Activated CD4-positive, alpha-beta T cell treated with anti-CD3 and anti-CD28 coated beads for 24 hours (primary cell): ENCODE measurements around the gene MTX2.
"Not testable (repeated sequence)": the region's sequence is repeated elsewhere in the genome, so short reads cannot be mapped to it uniquely, and the experiment has no call there.

ENCODE experiments used
- DNase-seq, 2 donors: peaks; one replicate each; pipeline ENCODE4 v3.0.0-alpha.2; 2020; ENCODE audit warnings: low read depth in 2 of 2

The MTX2 gene

DNA sequence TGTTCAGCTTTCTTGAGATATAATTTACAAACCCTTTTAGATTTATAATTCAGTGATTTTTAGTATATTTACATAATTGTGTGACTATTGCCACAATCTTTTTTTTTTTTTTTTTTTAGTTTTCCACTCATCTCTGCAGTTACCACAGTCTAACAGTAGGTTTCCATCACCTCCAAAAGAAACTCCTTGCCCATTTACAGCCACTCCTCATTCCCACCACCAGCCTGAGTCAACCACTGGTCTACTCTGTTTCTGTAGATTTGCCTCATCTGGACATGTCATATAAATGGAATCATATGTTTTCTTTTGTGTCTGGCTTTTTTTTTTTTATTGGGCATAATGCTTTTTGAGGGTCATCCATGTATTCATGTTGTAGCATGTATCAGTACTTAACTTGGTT lies 16.1 kb downstream of the MTX2 start:
- DNase-seq = no peak

DNA sequence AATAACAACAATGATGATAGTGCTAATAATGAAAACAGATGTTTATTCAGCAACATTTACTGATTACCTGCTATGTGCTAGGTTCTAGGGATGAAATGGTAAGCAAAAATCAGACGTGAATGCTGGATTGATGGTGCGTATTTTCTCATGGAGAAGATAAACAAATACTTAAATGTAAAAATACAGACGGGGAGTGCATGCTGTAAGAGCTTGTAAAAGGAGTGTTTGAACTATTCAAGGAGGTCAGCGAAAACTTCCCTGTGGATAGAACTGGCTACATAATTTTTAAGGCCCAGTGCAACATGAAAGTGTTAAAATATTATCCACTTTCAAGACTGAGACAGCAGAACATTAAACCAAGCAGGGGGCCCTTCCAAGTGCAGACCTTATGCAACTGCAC lies 22.1 kb downstream of the MTX2 start:
- DNase-seq = no peak

DNA sequence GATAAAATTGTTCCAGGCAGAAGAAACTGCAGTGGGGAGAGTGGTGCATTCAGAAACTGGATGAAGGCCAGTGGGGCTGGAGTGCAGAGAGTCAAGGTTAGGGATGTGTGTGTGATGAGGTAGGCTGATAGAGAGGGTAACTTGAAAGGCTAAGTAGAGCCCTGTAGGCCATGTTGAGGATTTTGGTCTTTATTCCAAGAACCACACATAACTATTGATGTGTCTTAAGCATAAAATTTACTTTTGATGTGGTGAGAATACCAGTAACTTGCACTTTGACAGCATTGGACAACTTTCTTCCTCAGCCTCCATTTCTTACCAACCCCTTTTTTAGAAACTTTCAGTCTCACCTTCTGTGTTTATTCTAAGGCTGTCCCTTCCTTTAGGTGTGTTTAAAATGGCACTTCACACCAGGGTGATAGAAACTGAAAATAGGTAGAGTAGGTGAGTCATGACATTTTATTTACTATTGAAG lies 22.6 kb downstream of the MTX2 start:
- DNase-seq = no peak

DNA sequence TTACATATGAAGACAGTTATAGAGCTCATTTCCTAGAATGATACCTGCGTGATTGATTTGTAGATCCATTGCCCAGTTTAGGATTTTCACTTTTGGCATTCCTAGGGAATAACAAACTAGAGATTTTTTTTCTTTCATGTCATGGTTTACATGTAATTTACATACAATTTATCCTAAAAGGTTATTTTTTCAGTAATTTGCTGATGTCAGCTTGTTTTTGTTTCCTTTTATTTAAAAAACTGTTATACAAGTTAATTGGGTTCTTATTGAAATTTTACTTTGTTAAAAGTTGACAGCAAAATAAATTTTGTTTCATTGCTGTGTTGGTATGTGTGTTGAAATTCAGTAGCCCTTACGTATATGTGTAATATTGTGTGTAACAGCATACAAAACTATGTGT lies 23.4 kb downstream of the MTX2 start:
- DNase-seq = no peak

DNA sequence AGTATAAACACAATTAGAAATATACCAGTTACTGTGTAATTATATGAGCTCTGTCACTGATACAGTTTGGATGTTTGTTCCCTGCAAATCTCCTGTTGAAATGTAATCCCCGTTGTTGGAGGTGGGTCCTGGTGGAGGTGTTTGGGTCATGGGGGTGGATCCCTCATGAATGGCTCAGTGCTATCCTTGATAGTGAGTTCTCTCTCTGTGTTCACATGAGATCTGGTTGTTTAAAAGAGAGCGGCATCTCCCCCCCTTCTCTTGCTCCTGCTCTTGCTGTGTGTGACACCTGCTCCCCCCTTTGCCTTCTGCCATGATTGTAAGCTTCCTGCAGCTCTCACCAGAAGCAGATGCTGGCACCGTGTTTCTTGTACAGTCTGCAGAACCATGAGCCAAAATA lies 24.1 kb downstream of the MTX2 start:
- no peak for DNase-seq

DNA sequence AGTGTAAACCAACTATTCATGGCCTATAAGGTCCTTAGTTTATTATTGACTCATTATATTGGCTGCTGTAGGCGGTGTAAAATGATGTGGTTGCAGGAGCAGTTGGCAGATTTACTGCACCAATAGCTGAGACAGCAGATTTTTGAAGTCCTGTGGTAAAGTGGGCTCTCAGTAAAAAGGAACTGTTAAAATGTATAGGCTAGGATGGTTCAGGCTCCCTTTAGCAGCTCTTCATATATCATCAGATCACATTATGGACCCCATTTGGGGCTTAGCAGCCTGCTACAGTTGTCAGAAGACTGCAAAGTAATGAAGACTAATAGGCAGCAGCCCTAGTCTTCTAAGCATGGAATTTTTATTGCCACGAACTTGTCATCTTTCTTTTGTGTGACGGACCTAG lies 27.8 kb downstream of the MTX2 start:
- no peak for DNase-seq

DNA sequence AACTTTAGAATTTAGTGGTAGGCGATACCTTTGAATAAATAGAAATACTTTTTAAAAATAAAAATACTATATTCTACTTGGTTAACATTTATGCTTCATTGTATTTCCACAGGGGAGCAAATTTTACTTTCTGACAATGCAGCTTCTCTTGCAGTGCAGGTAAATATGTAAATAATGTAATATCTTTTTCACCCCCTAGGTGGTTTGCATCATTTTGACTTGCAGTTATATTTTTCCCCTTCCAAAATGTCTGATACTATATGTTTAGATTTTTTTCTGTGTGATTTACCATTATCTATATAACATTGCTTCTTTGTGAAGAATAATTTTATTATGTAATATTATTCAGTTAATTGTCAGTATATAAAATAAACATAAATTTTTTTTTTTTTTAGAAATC lies 28.5 kb downstream of the MTX2 start:
- no peak for DNase-seq

DNA sequence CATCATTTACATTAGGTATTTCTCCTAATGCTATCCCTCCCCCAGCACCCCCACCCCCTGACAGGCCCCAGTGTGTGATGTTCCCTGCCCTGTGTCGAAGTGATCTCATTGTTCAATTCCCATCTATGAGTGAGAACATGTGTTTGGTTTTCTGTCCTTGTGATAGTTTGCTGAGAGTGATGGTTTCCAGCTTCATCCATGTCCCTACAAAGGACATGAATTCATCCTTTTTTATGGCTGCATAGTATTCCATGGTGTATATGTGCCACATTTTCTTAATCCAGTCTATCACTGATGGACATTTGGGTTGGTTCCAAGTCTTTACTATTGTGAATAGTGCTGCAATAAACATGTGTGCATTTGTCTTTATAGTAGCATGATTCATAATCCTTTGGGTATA lies 36.8 kb downstream of the MTX2 start:
- not testable (repeated sequence) for DNase-seq

DNA sequence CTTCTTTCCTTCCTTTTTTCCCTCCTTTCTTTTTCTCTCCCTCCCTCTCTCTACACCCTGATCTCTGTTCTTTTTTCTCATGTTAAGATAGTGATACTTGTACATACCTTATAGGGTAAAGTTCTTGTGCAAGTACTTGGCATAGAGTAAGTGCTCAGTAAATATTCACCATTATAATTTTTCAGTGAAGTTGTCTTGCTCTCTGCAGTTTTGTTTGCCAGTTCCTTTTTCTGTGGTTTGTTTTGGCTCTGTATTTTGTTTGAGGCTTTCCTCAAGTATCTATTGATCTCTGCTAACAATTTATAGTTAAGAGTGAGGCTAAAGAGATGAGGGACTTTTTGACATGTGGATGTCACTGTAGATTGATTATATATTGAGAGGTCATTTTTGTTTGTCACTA lies 48.0 kb downstream of the MTX2 start:
- no peak for DNase-seq

DNA sequence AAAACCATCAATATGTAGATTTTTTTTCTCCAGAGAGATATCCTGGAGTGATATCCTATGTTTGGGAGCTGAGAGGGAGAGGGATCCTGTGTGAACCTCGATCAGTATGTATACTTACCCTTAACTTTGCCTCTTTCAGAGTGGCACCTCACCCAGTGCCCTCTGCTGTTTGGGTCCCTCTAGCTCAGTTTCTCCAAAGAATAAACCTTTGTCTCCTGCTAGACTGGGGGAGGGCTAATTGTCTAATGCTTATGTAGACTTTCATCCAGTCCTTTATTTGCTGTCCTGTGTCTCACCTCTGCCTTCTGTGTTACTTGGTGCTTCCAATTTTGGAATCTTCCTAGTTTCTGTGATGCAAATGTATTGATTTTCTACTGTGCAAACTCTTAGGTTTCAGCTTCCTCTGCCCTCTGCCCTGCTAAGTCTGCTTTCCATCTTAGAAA lies 48.4 kb downstream of the MTX2 start:
- no peak for DNase-seq

DNA sequence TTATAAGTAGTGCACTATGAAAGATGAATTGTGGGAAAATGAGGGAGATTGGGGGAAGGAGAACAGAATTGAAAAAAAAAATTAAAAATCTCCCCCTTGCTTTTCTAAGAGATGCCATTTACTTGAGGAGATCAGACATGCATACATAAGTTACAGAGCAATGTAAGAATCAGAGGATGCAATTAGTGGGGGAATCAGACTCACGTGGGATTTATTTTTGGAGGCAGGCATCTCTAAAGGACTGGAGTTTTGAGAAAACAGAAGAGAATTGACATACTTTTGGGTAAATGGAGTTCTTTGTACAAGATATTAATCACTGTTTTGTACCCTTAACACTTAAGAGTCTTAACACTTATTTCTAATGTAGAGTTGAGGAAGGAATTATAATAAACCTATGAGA lies 52.7 kb downstream of the MTX2 start:
- DNase-seq = no peak

DNA sequence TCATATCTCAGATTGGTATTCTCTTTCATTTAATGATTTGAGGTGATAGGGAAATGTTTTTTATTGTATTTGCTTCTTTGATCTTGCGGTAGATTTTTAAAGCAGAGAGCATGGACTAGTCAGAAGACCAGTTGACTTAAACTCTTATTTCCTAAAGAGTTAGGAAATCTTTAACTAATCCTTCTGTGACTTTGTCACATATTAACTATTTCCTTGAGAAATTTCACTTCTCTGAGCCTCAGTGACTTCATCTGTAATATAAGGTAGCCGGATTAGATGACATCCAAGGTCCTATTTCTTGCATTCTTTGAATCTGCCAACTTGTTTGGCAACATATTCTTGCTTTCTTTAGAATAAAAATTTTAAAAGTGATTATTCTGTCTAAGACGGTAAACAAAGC lies 55.6 kb downstream of the MTX2 start:
- DNase-seq = no peak

DNA sequence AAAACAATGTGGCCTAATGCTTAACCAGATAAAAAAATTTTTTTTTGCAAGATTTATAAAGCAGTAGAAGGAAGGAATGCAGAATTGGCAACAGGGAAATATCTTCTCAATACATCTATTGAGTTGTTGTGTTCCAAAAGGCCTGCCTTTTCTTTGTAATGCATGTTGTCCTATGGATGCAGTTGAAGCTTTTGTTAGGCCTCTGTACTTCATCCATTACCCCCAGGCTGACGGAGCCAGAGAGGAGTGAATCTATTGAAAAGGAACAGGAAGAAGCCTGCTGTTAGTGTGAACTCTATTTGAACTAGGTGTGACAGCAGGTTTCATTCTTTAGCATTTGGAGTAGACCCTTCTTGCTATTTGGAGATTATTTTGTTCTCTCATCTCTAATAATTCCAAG lies 56.5 kb downstream of the MTX2 start:
- DNase-seq = no peak

DNA sequence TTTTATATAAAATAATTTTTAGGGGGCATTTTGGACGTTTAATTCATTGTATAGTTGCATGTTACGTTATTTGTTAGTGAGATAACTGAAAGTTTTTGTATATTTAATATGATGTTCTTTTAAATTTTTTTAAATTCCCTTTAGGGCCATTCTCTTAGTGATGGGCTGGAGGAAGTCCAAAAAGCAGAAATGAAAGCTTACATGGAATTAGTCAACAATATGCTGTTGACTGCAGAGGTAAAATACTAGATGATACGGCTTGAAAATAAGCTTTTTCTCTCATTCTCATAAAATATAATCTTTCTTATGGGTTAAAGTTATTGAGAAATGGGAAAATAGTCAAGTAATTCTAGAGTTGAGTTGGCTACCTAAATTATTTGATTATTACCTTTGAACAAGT lies 58.9 kb downstream of the MTX2 start:
- DNase-seq = no peak

DNA sequence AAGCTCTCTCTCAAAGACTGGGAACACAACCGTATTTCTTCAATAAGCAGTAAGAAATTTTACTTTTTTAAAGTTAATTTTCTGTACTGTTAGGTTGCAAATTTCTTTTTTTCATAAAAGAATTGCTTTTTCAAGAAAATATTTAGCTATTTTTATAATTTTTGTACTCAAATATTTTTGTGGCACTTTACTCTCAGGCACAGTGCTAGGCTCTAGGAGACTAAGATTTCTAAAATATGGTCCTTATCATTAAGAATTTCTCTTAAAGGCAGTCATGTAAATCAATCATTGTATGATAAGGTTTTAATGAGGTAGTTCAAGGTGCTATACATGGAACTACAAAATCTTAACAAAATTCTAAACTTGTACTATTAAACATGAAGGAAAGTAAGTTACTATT lies 61.4 kb downstream of the MTX2 start:
- no peak for DNase-seq

DNA sequence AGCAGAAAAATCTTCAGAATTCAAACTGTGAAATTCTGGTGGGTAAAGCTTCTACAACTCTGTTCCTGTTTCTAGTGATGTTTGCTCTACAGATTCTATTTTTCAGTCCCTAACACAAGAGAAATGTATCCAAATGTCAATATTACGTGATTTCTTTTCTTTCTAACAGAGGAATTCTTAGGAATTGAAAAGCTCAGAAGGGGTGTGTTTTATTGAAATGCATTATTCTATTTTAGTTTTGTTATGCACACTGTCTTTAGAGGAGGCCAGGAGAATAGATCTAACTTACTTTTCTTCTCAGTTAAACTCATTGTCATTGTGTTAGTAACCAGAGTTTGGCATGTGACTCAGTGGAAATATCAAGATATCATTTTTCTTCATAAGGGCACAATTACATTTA lies 62.4 kb downstream of the MTX2 start:
- no peak for DNase-seq

DNA sequence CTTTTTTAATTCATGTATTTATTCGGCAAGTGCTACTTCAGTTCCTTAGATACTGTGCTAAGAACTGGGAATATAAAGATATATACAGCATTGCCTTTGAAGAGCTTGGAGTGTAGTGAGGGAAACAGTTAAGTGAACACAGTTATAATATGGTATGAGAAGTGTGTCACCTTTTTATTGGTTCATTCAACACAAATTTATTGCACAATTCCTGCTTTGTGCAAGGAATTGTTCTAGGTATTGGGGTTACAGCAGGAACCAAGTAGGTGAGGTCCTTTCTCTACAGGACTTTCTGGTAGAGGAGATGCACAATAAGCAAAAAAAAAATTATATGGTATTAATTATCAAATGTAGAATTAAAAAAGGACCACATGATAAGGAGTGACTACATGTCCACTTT lies 65.5 kb downstream of the MTX2 start:
- no peak for DNase-seq

DNA sequence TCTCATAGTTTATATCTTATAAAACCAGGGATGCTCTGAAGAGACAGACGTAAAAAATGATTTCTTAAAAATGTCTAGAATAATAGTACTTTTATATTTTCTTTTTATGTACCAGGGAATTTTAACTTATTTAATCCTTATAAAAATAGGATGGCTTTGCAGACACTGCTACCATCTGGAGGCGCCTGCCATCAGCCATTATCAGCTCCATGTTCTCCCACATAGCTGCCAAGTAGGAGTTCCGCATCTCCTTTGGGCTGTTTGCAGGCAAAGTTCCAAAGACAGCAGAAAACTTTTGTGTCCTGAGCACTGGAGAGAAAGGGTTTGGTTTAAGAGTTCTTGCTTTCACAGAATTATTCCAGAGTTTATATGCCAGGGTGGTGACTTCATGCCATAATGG lies 69.2 kb downstream of the MTX2 start:
- no peak for DNase-seq

DNA sequence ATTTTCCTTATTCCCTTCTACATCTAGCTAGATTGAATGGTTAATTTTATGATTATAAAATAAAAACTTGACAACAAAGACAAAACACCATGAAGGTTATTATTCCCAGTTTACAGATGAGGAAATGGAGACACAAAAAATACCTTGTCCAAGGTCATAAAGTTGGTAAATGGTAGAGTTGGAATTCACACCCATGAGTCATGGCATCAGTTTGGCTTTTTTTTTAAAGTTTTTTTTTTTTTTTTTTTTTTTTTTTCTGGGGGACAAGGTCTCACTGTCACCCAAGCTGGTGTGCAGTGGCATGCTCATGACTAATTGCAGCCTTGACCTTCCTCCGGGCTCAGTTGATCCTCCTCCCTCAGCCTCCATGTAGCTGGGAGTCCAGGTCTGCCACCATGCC lies 70.0 kb downstream of the MTX2 start:
- DNase-seq = no peak

DNA sequence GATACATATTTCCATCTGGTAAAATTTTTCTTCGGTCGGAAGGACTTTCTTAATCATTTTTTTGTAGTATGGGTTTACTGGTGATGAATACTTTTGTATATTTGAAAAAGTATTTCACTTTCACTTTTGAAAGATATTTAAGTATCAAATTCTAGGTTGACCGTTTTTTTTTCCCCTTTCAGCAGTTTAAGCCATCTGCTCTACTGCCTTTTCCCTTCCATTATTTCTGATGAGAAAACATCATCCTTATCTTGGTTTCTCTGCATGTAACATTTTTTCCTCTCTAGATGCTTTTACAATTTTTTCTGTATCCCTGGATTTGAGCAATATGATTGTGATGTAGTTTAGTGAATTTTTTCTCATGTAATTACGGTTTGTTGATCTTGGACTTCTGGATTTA lies 87.0 kb downstream of the MTX2 start:
- DNase-seq = no peak

DNA sequence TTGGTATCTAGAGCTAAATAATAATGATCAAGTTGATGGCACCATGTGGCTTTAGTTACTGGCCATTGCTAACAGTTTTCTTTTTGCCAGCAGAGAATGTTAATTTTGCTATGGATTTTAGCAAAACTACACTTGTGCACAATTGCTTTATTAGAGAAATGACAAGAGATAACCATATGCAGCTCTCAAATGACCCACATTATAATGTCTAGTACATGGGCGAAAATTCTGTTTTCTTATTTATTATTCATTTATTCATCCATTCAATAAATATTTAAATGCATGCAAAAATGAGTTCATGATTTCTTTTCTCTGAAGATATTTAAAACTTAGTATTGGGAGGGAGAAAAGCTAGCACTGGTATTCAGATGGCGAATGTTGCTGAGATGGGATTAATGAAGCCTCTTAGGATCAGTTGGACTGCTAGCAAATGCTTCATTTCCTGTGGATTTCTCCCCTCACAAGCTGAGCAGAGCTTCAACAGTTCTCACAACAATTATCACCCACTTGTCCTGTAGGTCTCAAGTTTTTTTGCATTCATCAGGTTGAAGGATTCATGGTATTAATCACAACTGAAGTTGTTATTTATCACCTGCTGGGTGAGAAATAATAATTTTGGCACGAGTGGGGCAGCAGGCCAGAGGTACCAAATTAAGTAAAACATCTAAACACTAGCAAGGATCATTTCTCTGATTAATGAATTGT lies 95.2 kb downstream of the MTX2 start:
- DNase-seq = no peak

DNA sequence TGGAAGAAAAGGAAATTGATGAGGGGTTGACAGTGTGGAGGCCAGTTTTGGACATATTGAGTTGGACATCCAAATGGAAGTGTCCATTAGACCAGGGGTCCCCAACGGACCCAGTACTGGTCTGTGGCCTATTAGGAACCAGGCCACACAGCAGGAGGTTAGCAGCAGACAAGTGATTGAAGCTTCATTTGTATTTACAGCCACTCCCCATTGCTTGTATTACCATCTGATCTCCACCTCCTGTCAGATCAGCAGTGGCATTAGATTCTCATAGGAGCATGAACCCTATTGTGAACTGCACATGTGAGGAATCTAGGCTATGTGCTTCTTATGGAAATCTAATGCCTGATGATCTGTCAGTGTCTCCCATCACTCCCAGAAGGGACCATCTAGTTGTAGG lies 99.1 kb downstream of the MTX2 start:
- DNase-seq = no peak

DNA sequence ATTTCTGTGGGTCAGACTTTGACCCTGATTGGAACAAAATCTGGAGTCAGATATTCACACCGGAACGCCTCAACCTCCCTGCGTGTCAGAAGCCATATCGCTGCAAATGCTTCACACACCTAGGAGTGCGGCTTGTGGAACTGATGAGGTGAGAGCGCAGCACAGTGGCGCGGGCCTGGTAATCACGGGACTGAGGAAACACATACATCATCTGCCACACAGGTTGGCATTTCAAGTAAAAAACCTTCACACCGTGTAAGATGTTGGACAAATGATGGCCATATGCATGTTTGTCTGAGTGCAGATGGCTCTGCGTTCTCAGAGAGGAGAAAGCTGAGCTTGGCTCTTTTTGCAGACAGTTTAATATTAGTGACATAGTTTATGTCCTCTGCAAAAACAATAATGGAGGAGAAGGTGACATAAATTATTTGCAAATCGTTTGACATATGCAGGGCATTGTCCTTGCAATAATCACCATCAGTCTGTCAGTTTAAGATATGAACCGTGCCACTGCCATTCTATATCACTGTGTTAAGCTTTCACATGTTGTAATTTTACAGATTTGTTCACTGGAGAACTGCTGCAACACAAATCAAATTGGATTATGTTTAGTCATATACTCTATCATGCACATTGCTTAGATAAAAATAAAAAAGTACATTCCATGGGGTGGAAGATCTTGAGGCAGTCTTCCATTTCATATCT lies 101.4 kb downstream of the MTX2 start:
- DNase-seq = no peak

DNA sequence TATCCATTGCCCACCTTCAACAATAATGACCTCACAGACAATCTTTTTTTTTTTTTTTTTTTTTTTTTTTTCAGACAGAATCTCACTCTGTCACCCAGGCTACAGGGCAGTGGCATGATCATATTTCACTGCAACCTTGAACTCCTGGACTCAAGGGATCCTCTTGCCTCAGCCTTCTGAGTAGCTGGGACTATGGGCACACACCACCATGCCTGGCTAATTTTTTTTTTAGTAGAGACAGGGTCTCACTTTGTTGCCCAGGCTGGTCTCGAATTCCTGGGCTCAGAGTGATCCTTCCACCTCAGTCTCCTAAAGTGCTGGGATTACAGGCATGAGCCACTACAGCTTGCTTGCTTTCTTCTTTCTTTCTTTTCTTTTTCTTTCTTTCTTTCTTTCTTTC lies 103.9 kb downstream of the MTX2 start:
- not testable (repeated sequence) for DNase-seq
